ENCODE data around the gene OR8B3.

- TF ChIP-seq CTCF (IDR thresholded peaks at IDR 0.05) (no peak), POLR2A (IDR thresholded peaks at IDR 0.05) (no peak)
Measured at GRCh38 chr11:124359566-124359965, 39.3 kb downstream of the OR8B3 start.
